ENCODE data around the gene U2AF1L4.

- no peak for TF ChIP-seq POLR2A (IDR thresholded peaks at IDR 0.05)
- no peak for TF ChIP-seq CTCF (IDR thresholded peaks at IDR 0.05)
These were observed 33.8 kb upstream of the U2AF1L4 start for GRCh38 chr19:35779033-35779432.
